Breast epithelium (tissue), 3 donors: ENCODE data around the gene BSDC1.

ENCODE experiments used
- POLR2A ChIP-seq: fragments of 450-650 bp; IDR thresholded peaks from one replicate; pipeline ENCODE4 v1.6.1; 2016; ENCODE audit warnings: antibody characterized with exemption, mild to moderate bottlenecking, moderate library complexity
- TF ChIP-seq, protein P1 (sequence below), 3 donors: fragments of 450-650 bp; IDR thresholded peaks; one replicate each; pipeline ENCODE4 v1.5.1; 2016 to 2017; ENCODE audit warnings: antibody characterized with exemption in 3 of 3, mild to moderate bottlenecking in 3 of 3, moderate library complexity in 3 of 3

DNA sequence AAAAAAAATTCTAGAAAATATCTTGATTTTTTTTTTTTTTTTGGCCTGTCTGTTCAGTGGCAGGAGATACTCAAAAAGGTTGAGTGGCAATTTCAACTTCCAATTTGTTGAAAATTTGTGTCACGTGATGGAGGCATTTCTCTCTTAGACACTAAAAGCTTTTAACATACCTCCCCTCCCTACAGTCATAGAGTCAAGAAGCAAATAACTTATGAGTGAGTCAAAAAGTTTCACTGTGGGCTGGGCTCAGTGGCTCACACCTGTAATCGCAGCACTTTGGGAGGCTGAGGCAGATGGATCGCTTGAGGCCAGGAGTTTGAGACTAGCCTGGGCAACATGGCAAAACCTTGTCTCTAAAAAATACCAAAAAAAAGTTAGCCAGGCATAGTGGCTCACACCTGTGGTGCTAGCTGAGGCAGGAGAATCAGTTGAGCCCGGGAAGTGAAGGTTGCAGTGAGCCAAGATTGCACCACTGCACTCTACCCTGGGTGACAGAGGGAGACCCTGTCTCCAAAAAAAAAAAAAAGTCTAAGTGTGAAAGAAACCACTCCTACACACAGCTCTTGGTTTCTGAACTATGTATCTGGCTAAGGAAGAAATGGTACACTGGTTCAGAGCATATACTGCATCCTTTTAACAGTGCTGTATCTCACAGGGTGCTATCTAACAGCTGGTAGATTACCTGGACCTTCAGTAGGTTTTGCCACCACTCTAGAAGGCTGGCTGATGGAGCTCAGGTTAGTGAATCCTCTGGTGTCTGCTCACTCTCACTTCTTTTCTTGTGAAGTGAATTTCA, 11.6 kb upstream of the BSDC1 start:
- TF ChIP-seq, protein P1, sequence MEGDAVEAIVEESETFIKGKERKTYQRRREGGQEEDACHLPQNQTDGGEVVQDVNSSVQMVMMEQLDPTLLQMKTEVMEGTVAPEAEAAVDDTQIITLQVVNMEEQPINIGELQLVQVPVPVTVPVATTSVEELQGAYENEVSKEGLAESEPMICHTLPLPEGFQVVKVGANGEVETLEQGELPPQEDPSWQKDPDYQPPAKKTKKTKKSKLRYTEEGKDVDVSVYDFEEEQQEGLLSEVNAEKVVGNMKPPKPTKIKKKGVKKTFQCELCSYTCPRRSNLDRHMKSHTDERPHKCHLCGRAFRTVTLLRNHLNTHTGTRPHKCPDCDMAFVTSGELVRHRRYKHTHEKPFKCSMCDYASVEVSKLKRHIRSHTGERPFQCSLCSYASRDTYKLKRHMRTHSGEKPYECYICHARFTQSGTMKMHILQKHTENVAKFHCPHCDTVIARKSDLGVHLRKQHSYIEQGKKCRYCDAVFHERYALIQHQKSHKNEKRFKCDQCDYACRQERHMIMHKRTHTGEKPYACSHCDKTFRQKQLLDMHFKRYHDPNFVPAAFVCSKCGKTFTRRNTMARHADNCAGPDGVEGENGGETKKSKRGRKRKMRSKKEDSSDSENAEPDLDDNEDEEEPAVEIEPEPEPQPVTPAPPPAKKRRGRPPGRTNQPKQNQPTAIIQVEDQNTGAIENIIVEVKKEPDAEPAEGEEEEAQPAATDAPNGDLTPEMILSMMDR (IDR thresholded peaks at IDR 0.05), result no peak
- TF ChIP-seq POLR2A, result no peak
